ENCODE measurements around the gene TRIM37. TPM values are rescaled to one million over a fixed set of nuclear protein-coding genes. Genes with fewer than 3 reads are reported as not detected.

TRIM37 gene
- total and polyA plus RNA-seq, 5 donors, result 6.5 to 18.0 (median 17.8) TPM

- H3K27me3 ChIP-seq (ENCODE audit: control insufficient read depth, insufficient read depth), result no peaks in the 10 kb centered on the region
- intact Hi-C loops (cut with DNase I), result no loop called here
- DNase-seq (no peak), ATAC-seq (no peak)
- no peak overlapping the region for H3K27ac ChIP-seq (ENCODE audit: low read length)
- H3K4me3 ChIP-seq (ENCODE audit: low read length), result no peak overlapping the region
- H3K4me1 ChIP-seq (ENCODE audit: control insufficient read depth, insufficient read depth, low read length), result peaks cover 2% of the 10 kb centered on the region
- 100% methylated on average over 1 of the region's 1 CpG for WGBS
- no peaks in the 10 kb centered on the region for H3K9me3 ChIP-seq (ENCODE audit: control insufficient read depth, low read length)
Observed at GRCh38 chr17:59030811-59031210, 75.9 kb downstream of the TRIM37 start.

DNA sequence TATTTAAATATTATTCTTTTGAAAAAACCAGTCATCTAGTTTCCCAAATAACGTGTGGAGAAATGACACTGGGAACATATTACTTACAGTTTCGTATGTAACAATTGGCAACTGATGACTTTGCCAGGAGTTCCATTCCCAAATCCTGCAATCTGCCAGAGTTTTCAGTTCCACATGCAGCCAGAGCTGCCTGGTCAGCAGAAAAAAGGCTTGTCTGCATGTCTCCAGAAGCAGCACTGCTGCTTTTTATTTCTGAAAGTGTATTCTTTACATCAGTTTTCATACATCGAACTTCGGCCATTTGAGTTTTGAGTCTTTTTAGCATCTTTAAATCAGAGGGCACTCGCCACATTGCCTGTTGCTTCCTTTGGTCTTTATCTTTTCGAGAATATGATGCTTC lies 78.4 kb downstream of the TRIM37 start:
- DNase-seq (no peak), ATAC-seq (no peak)
- WGBS, result 89% methylated on average over 6 of the region's 6 CpGs
- intact Hi-C loops (cut with DNase I), result no loop called here
- Histone ChIP-seq H3K9me3 (ENCODE audit: control insufficient read depth, low read length) (no peaks in the 10 kb centered on the region), H3K4me1 (ENCODE audit: control insufficient read depth, insufficient read depth, low read length) (peaks cover 2% of the 10 kb centered on the region), H3K4me3 (ENCODE audit: low read length) (no peak overlapping the region), H3K27ac (ENCODE audit: low read length) (no peak overlapping the region), H3K27me3 (ENCODE audit: control insufficient read depth, insufficient read depth) (no peaks in the 10 kb centered on the region)

DNA sequence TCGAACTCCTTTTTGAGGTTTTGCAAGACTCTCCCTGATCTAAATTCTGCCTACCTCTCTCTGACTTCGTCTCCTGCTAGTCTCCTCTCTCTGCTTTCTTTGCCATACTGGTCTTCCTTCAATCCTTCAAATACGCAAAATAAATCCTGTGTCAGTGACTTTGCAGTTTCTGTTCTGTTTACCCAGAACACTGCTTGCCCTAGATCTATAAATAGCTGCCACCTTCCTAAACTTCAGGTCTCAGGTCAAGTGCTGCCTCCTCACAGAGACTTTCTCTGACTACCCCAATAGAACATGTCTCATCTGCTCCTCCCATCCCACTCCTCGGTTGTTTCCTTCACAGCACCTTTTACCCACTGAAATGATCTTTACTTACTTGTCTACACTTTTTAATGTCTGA lies 78.9 kb downstream of the TRIM37 start:
- ATAC-seq (no peak), DNase-seq (no peak)
- H3K9me3 ChIP-seq (ENCODE audit: control insufficient read depth, low read length), result no peaks in the 10 kb centered on the region
- peaks cover 2% of the 10 kb centered on the region for H3K4me1 ChIP-seq (ENCODE audit: control insufficient read depth, insufficient read depth, low read length)
- intact Hi-C loops (cut with DNase I), result no loop called here
- 86% methylated on average over 4 of the region's 4 CpGs for WGBS
- no peaks in the 10 kb centered on the region for H3K27me3 ChIP-seq (ENCODE audit: control insufficient read depth, insufficient read depth)
- no peak overlapping the region for H3K27ac ChIP-seq (ENCODE audit: low read length)
- H3K4me3 ChIP-seq (ENCODE audit: low read length), result no peak overlapping the region

DNA sequence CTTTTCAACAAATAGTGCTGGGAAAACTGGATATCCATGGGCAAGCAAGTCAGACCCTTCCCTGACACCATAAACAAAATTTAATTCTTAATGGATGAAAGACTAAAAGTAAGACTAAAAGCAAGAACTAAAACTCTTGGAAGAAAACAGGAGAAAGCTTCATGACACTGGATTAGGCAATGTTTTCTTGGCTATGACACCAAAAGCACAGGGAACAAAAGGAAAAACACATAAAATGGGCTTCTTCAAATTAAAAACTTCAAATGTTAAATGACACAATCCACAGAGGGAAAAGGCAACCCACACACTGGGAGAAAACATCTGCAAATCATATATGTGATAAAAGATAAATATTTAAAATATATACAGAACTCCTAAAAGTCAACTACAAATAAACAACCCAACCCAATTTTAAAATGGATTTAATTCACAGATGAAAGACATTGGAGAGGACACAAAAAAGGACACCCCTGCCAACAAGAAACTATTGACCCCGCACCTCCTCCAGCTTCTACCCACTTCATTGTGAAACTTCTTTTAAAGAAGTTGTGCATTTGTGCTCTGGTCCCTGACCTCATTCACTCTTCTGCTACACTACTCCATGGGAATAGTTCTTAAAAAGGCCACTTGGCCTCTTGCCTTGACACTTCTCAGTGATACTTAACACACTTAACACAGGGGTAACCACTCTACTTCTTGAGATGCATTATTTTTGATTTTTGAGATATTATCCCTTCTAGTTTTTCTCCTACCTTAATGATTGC lies 80.3 kb downstream of the TRIM37 start:
- Histone ChIP-seq H3K4me1 (ENCODE audit: control insufficient read depth, insufficient read depth, low read length) (peaks cover 2% of the 10 kb centered on the region), H3K27ac (ENCODE audit: low read length) (no peak overlapping the region), H3K9me3 (ENCODE audit: control insufficient read depth, low read length) (no peaks in the 10 kb centered on the region), H3K27me3 (ENCODE audit: control insufficient read depth, insufficient read depth) (no peaks in the 10 kb centered on the region), H3K4me3 (ENCODE audit: low read length) (no peak overlapping the region)
- intact Hi-C loops (cut with DNase I), result no loop called here
- WGBS, result 90% methylated on average over 1 of the region's 1 CpG
- ATAC-seq (peak in 1 of 2 donors; percentile 57), DNase-seq (no peak)

DNA sequence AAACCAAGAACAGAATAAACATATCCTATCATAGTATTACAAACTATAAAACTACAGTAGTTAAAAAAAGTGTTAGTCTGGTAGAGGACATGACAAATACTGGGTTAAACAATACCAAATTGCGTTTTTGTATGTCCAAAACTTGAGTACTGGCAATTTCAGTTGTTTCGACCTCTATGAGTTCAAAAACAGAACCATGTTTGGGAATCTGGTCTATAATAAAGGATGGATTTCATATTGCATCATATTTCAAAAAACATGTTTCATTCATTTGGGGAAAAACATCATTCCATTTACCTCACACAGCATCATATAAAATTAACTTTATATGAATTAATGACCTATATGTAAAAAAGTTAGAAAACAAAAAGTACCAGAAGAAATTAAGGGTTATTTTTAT lies 81.8 kb downstream of the TRIM37 start:
- DNase-seq (no peak), ATAC-seq (no peak)
- H3K9me3 ChIP-seq (ENCODE audit: control insufficient read depth, low read length), result no peaks in the 10 kb centered on the region
- no peaks in the 10 kb centered on the region for H3K27me3 ChIP-seq (ENCODE audit: control insufficient read depth, insufficient read depth)
- no peak overlapping the region for H3K4me3 ChIP-seq (ENCODE audit: low read length)
- H3K27ac ChIP-seq (ENCODE audit: low read length), result no peak overlapping the region
- peaks cover 2% of the 10 kb centered on the region for H3K4me1 ChIP-seq (ENCODE audit: control insufficient read depth, insufficient read depth, low read length)
- 94% methylated on average over 2 of the region's 2 CpGs for WGBS
- intact Hi-C loops (cut with DNase I), result no loop called here

- no peak overlapping the region for H3K4me3 ChIP-seq (ENCODE audit: low read length)
- DNase-seq, result no peak
- ATAC-seq, result no peak
- H3K4me1 ChIP-seq (ENCODE audit: control insufficient read depth, insufficient read depth, low read length), result no peaks in the 10 kb centered on the region
- intact Hi-C loops (cut with DNase I), result no loop called here
- H3K9me3 ChIP-seq (ENCODE audit: control insufficient read depth, low read length), result no peaks in the 10 kb centered on the region
- H3K27me3 ChIP-seq (ENCODE audit: control insufficient read depth, insufficient read depth), result no peaks in the 10 kb centered on the region
- no peak overlapping the region for H3K27ac ChIP-seq (ENCODE audit: low read length)
- 81% methylated on average over 1 of the region's 1 CpG for WGBS
Observed at GRCh38 chr17:59018019-59018418, 88.7 kb downstream of the TRIM37 start.

GRCh38 chr17:59011975-59012374 lies 94.7 kb downstream of the TRIM37 start:
- 95% methylated on average over 2 of the region's 2 CpGs for WGBS
- DNase-seq (no peak), ATAC-seq (no peak)
- Histone ChIP-seq H3K4me3 (ENCODE audit: low read length) (no peak overlapping the region), H3K9me3 (ENCODE audit: control insufficient read depth, low read length) (no peaks in the 10 kb centered on the region), H3K4me1 (ENCODE audit: control insufficient read depth, insufficient read depth, low read length) (no peaks in the 10 kb centered on the region), H3K27me3 (ENCODE audit: control insufficient read depth, insufficient read depth) (no peaks in the 10 kb centered on the region), H3K27ac (ENCODE audit: low read length) (no peak overlapping the region)
- intact Hi-C loops (cut with DNase I), result no loop called here

- H3K27ac ChIP-seq (ENCODE audit: low read length), result no peak overlapping the region
- no peaks in the 10 kb centered on the region for H3K27me3 ChIP-seq (ENCODE audit: control insufficient read depth, insufficient read depth)
- no peaks in the 10 kb centered on the region for H3K4me1 ChIP-seq (ENCODE audit: control insufficient read depth, insufficient read depth, low read length)
- H3K9me3 ChIP-seq (ENCODE audit: control insufficient read depth, low read length), result no peaks in the 10 kb centered on the region
- ATAC-seq, result no peak
- no peak for DNase-seq
- WGBS, result 82% methylated on average over 2 of the region's 2 CpGs
- no peak overlapping the region for H3K4me3 ChIP-seq (ENCODE audit: low read length)
- intact Hi-C loops (cut with DNase I), result no loop called here
Observed at GRCh38 chr17:59010026-59010425, 96.7 kb downstream of the TRIM37 start.

- no peak for DNase-seq
- no peak for ATAC-seq
- intact Hi-C loops (cut with DNase I), result loop anchor here (5.0 to 10.0 kb wide), 6 partner anchors 294 to 491 kb away; no protein-coding TSS in a partner anchor
- Histone ChIP-seq H3K27ac (ENCODE audit: low read length) (no peak overlapping the region), H3K4me3 (ENCODE audit: low read length) (no peak overlapping the region), H3K27me3 (ENCODE audit: control insufficient read depth, insufficient read depth) (no peaks in the 10 kb centered on the region), H3K9me3 (ENCODE audit: control insufficient read depth, low read length) (no peaks in the 10 kb centered on the region), H3K4me1 (ENCODE audit: control insufficient read depth, insufficient read depth, low read length) (no peaks in the 10 kb centered on the region)
- 89% methylated on average over 2 of the region's 2 CpGs for WGBS
Observed at GRCh38 chr17:59008737-59009136, 97.9 kb downstream of the TRIM37 start.

GRCh38 chr17:59007995-59008394 lies 98.7 kb downstream of the TRIM37 start:
- DNase-seq (no peak), ATAC-seq (peak; percentile 16 to 41)
- Histone ChIP-seq H3K27me3 (ENCODE audit: control insufficient read depth, insufficient read depth) (no peaks in the 10 kb centered on the region), H3K4me3 (ENCODE audit: low read length) (no peak overlapping the region), H3K9me3 (ENCODE audit: control insufficient read depth, low read length) (no peaks in the 10 kb centered on the region), H3K4me1 (ENCODE audit: control insufficient read depth, insufficient read depth, low read length) (no peaks in the 10 kb centered on the region), H3K27ac (ENCODE audit: low read length) (no peak overlapping the region)
- intact Hi-C loops (cut with DNase I), result loop anchor here (5.0 to 10.0 kb wide), 6 partner anchors 293 to 491 kb away; no protein-coding TSS in a partner anchor
- WGBS, result 51% methylated on average over 2 of the region's 2 CpGs

DNA sequence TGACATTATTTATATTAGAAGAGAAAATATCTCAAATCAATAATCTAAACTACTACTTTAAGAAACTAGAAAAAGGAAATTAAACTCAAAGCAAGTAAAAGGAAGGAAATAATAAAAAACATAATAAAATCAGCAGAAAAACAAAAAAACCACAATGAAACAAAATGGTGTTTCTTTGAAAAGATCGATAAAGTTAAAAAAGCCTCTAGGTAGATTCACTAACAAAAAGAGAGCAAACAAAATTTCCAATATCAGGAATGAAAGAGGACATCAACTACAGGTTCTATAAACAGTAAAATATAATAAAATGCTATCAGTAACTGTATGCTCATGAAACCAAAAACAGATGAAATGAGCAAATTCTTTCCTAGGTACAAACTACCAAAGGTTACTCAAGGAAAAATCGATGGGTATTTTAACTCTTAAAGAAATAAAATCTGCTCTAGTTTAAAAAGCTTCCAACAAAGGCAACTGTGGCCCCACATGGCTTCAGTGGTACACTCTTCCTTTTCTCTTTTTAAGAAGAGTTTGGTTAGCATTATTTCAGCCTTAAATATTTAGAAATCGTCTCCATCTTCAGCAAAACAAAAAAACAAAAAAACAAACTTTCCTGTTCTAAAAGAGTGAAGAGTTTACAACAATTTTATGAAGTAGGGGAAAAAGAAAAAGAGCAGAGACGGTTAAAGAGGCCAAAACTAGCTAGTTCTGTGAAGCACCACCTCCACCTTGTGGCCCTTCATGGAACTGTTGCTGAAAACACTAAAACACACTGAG lies 102.2 kb downstream of the TRIM37 start:
- ATAC-seq, result peak; percentile 66 to 67
- Histone ChIP-seq H3K27ac (ENCODE audit: low read length) (no peak overlapping the region), H3K4me1 (ENCODE audit: control insufficient read depth, insufficient read depth, low read length) (no peaks in the 10 kb centered on the region), H3K27me3 (ENCODE audit: control insufficient read depth, insufficient read depth) (no peaks in the 10 kb centered on the region), H3K9me3 (ENCODE audit: control insufficient read depth, low read length) (no peaks in the 10 kb centered on the region), H3K4me3 (ENCODE audit: low read length) (no peak overlapping the region)
- intact Hi-C loops (cut with DNase I), result loop anchor here (2.0 to 10.0 kb wide), 7 partner anchors 290 to 487 kb away; no protein-coding TSS in a partner anchor
- 20% methylated on average over 4 of the region's 4 CpGs for WGBS
- DNase-seq, result peak; percentile 32 to 67 (median 53)
